ENCODE measurements around the gene OR4D9.

DNA sequence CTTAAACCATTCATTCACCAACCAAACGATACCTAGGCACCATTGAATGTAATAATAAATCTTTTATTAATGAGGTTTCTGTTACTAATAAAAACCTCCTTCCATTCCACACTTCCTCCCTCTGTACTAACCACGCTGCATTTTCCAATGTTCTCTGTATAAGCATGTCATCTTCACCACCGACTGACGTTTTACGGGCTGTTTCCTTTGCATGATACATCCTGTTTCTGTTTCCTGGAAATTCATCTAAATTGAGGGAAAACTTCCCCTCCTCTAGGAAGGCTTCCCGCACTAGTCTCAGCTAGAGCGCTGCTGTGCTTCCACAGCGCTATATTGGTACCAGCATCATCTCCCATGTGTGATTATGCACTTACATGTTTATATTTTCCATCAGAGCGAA is 36.2 kb upstream of the OR4D9 start:
- TF ChIP-seq YY1 (IDR thresholded peaks at IDR 0.05; ENCODE audit: low read depth) (no peak), EP300 (IDR thresholded peaks at IDR 0.05; ENCODE audit: borderline replicate concordance) (no peak), REST (IDR thresholded peaks at IDR 0.05; ENCODE audit: low read depth) (no peak), EGR1 (IDR thresholded peaks at IDR 0.05) (no peak), CEBPB (IDR thresholded peaks at IDR 0.05) (no peak), TEAD4 (IDR thresholded peaks at IDR 0.05) (no peak), TAF1 (IDR thresholded peaks at IDR 0.05; ENCODE audit: low read depth) (no peak), FOXM1 (IDR thresholded peaks at IDR 0.05; ENCODE audit: borderline replicate concordance, low read depth) (no peak), RAD21 (IDR thresholded peaks at IDR 0.05; ENCODE audit: low read depth) (no peak), NFIC (IDR thresholded peaks at IDR 0.05) (no peak)
- TF ChIP-seq, protein P1, sequence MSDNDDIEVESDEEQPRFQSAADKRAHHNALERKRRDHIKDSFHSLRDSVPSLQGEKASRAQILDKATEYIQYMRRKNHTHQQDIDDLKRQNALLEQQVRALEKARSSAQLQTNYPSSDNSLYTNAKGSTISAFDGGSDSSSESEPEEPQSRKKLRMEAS (IDR thresholded peaks at IDR 0.05), result no peak

Data from Ishikawa (cell line).